Measurements from ENCODE around the gene CCDC102B.

- TF ChIP-seq POLR2AphosphoS5 (IDR thresholded peaks at IDR 0.05; ENCODE audit: low read depth, low read length), result no peak
- no peak for TF ChIP-seq POLR2A (IDR thresholded peaks at IDR 0.05; ENCODE audit: low read depth, low read length)
These were observed 174.3 kb downstream of the CCDC102B start for GRCh38 chr18:68972176-68972575.

All from GM12892 (cell line).